HUES48 (cell line): ENCODE measurements around the gene TRAPPC3L.

ENCODE experiments used
- H3K27ac ChIP-seq: one replicate; pipeline ENCODE4 v1.7.0; 2013; ENCODE audit warnings: low read depth, low read length, inconsistent platforms
- H3K27me3 ChIP-seq: 2 replicates; pipeline ENCODE4 v1.6.1; 2013; ENCODE audit warnings: mild to moderate bottlenecking, low read length; ENCODE audit not compliant: control insufficient read depth, insufficient read depth
- H3K36me3 ChIP-seq: 2 replicates; pipeline ENCODE4 v1.6.1; 2013; ENCODE audit warnings: low read length; ENCODE audit not compliant: control insufficient read depth, insufficient read depth
- H3K4me1 ChIP-seq: 2 replicates; pipeline ENCODE4 v1.6.1; 2013; ENCODE audit warnings: mild to moderate bottlenecking, low read length; ENCODE audit not compliant: control insufficient read depth, insufficient read depth
- H3K4me3 ChIP-seq: 2 replicates; pipeline ENCODE4 v1.5.1; 2013; ENCODE audit warnings: mild to moderate bottlenecking, low read depth, low read length
- H3K9ac ChIP-seq: 2 replicates; pipeline ENCODE4 v1.6.1; 2013; ENCODE audit warnings: mild to moderate bottlenecking, low read depth, low read length, moderate library complexity
- H3K9me3 ChIP-seq: 2 replicates; pipeline ENCODE4 v1.6.1; 2013; ENCODE audit warnings: low read length; ENCODE audit not compliant: control insufficient read depth, insufficient read depth

The TRAPPC3L gene

GRCh38 chr6:116545651-116546050 is at the start of gene TRAPPC3L:
TRAPPC3L (minus strand) TSS chr6:116545684; CDS start chr6:116545514, 170 bp downstream.
- H3K27me3 ChIP-seq: no peaks in the 10 kb centered on the region
- H3K36me3 ChIP-seq: no peaks in the 10 kb centered on the region
- H3K27ac ChIP-seq: no peak within 1 kb of the TSS
- no peaks in the 10 kb centered on the region for H3K9me3 ChIP-seq
- peaks cover 3% of the 10 kb centered on the region; the same call in 1 of the 2 replicates for H3K4me1 ChIP-seq
- no peak within 1 kb of the TSS for H3K4me3 ChIP-seq
- H3K9ac ChIP-seq: no peak within 1 kb of the TSS

- Histone ChIP-seq H3K27me3 (no peaks in the 10 kb centered on the region), H3K4me1 (no peaks in the 10 kb centered on the region), H3K36me3 (peaks cover 42% of the 10 kb centered on the region), H3K9ac (no peak overlapping the region), H3K9me3 (no peaks in the 10 kb centered on the region), H3K4me3 (no peak overlapping the region), H3K27ac (no peak overlapping the region)
Measured at GRCh38 chr6:116595247-116595646, 49.8 kb upstream of the TRAPPC3L start.

- Histone ChIP-seq H3K9ac (no peak overlapping the region), H3K27me3 (no peaks in the 10 kb centered on the region), H3K4me1 (no peaks in the 10 kb centered on the region), H3K9me3 (no peaks in the 10 kb centered on the region), H3K27ac (no peak overlapping the region), H3K36me3 (peaks cover 61% of the 10 kb centered on the region), H3K4me3 (no peak overlapping the region)
Measured at GRCh38 chr6:116586738-116587137, 41.3 kb upstream of the TRAPPC3L start.

GRCh38 chr6:116586276-116586675 is 40.8 kb upstream of the TRAPPC3L start:
- no peak overlapping the region for H3K27ac ChIP-seq
- no peaks in the 10 kb centered on the region for H3K4me1 ChIP-seq
- H3K4me3 ChIP-seq: no peak overlapping the region
- no peaks in the 10 kb centered on the region for H3K27me3 ChIP-seq
- H3K9me3 ChIP-seq: no peaks in the 10 kb centered on the region
- peaks cover 61% of the 10 kb centered on the region for H3K36me3 ChIP-seq
- no peak overlapping the region for H3K9ac ChIP-seq

- H3K36me3 ChIP-seq: peaks cover 53% of the 10 kb centered on the region
- H3K27ac ChIP-seq: no peak overlapping the region
Measured at GRCh38 chr6:116580198-116580597, 34.7 kb upstream of the TRAPPC3L start.

GRCh38 chr6:116579143-116579542 is 33.7 kb upstream of the TRAPPC3L start:
- Histone ChIP-seq H3K4me3 (no peak overlapping the region), H3K36me3 (peaks cover 46% of the 10 kb centered on the region), H3K9me3 (no peaks in the 10 kb centered on the region), H3K9ac (no peak overlapping the region), H3K27ac (no peak overlapping the region), H3K4me1 (no peaks in the 10 kb centered on the region), H3K27me3 (no peaks in the 10 kb centered on the region)

More at GRCh38 chr6:116580198-116580597, 34.7 kb upstream of the TRAPPC3L start:
- H3K4me1 ChIP-seq: no peaks in the 10 kb centered on the region
- H3K9ac ChIP-seq: no peak overlapping the region
- H3K27me3 ChIP-seq: no peaks in the 10 kb centered on the region
- H3K4me3 ChIP-seq: no peak overlapping the region
- H3K9me3 ChIP-seq: no peaks in the 10 kb centered on the region

GRCh38 chr6:116578335-116578734 is 32.9 kb upstream of the TRAPPC3L start:
- H3K36me3 ChIP-seq: peaks cover 46% of the 10 kb centered on the region
- no peaks in the 10 kb centered on the region for H3K9me3 ChIP-seq
- H3K4me1 ChIP-seq: no peaks in the 10 kb centered on the region
- no peaks in the 10 kb centered on the region for H3K27me3 ChIP-seq
- H3K4me3 ChIP-seq: no peak overlapping the region
- no peak overlapping the region for H3K27ac ChIP-seq
- H3K9ac ChIP-seq: no peak overlapping the region

GRCh38 chr6:116577486-116577885 is 32.0 kb upstream of the TRAPPC3L start:
- Histone ChIP-seq H3K27me3 (no peaks in the 10 kb centered on the region), H3K9ac (no peak overlapping the region), H3K4me1 (peaks cover 4% of the 10 kb centered on the region), H3K36me3 (peaks cover 46% of the 10 kb centered on the region), H3K4me3 (no peak overlapping the region), H3K9me3 (no peaks in the 10 kb centered on the region), H3K27ac (no peak overlapping the region)

GRCh38 chr6:116575227-116575626 is 29.7 kb upstream of the TRAPPC3L start:
- no peak overlapping the region for H3K9ac ChIP-seq
- H3K4me1 ChIP-seq: peaks cover 6% of the 10 kb centered on the region
- no peak overlapping the region for H3K4me3 ChIP-seq
- H3K27me3 ChIP-seq: no peaks in the 10 kb centered on the region
- no peak overlapping the region for H3K27ac ChIP-seq
- H3K36me3 ChIP-seq: peaks cover 28% of the 10 kb centered on the region
- no peaks in the 10 kb centered on the region for H3K9me3 ChIP-seq

- Histone ChIP-seq H3K4me1 (peaks cover 10% of the 10 kb centered on the region), H3K9me3 (no peaks in the 10 kb centered on the region), H3K27me3 (no peaks in the 10 kb centered on the region), H3K36me3 (peaks cover 23% of the 10 kb centered on the region), H3K27ac (peak overlapping the region; percentile 93), H3K9ac (peak overlapping the region; percentile 75), H3K4me3 (peak overlapping the region; percentile 80)
Measured at GRCh38 chr6:116572162-116572561, 26.7 kb upstream of the TRAPPC3L start.

- Histone ChIP-seq H3K27me3 (no peaks in the 10 kb centered on the region), H3K4me1 (peaks cover 10% of the 10 kb centered on the region), H3K27ac (peak overlapping the region; percentile 93), H3K9me3 (no peaks in the 10 kb centered on the region), H3K4me3 (peak overlapping the region; percentile 80), H3K36me3 (peaks cover 17% of the 10 kb centered on the region), H3K9ac (peak overlapping the region; percentile 75)
Measured at GRCh38 chr6:116571683-116572000, 26.2 kb upstream of the TRAPPC3L start.
